GM18951 (cell line): ENCODE measurements around the gene XYLB.
"Not testable (repeated sequence)": the region's sequence is repeated elsewhere in the genome, so short reads cannot be mapped to it uniquely, and the experiment has no call there.

Experiments used
- POLR2A ChIP-seq: IDR thresholded peaks from 4 replicates; pipeline ENCODE4 v1.6.1; 2011; ENCODE audit warnings: mild to moderate bottlenecking; ENCODE audit not compliant: insufficient read length, insufficient read depth; ENCODE audit errors: extremely low read depth
- in situ Hi-C: fragments of 300-500 bp; cut with MboI; formaldehyde crosslinking; loops from one replicate; pipeline ENCODE4 v1.12.0; 2022; ENCODE audit warnings: low sequenced_read_pairs, mixed read lengths, inconsistent platforms; ENCODE audit not compliant: unreplicated experiment

XYLB gene

DNA sequence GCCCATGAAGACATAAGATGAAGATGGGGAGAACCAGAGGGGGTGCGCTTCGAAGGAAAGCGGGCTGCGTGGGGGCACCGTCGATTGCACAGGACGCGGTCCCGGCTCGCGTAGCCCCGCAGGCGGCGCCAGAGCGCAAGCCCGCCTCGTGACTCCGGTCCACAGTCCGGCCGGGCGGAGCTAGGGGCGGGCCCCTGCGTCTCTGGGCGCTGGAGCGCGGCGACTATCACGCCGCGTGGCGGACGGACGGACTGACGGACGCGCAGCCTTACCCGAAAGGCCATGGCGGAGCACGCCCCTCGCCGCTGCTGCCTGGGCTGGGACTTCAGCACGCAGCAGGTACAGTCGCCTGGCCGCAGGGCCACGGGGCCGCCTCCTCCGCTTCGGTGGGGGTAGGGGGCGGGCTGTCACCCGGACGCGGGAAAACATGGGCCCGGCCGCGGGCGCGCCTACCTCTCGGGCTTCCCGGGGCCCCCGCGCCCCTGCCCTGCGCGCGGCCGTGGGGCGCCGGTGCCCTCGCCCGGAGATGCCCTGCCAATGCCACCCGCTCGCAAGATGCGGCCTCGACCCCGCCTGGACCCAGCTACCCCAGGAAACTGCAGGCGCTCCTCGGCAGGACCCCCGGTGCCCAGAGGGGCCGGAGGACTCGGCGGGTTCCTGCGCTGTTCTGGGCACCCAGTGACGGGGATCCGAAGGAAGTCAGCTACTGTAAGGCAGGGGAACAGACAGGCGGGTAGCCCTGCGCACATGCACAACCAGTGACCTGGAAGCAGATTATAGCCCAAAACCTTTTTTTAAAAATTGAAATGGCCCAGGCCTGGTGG, at the start of gene XYLB:
Gene XYLB, plus strand, starts transcription at position 199 of the 824 bp plus-strand sequence. Its CDS starts 84 bp downstream, at position 283.
- TF ChIP-seq POLR2A = peak; percentile 63
- in situ Hi-C loops = no loop called here

DNA sequence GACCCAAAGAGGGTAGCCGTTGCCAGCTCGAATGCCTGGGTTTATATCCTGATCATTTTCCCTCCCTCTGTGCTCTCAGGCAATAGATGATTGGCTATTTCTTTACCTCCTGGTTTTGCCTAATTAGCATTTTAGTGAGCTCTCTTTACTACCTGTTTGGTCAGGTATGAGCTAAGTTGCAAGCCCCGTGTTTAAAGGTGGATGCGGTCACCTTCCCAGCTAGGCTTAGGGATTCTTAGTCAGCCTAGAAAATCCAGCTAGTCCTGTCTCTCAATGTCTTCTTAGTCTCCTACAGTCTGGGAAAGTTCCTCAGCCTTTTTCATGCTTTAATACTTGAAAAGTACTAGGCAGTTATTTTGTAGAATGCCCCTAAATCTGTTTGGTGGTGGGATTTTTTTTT, 49.5 kb upstream of the XYLB start:
- in situ Hi-C loops = not testable (repeated sequence)

DNA sequence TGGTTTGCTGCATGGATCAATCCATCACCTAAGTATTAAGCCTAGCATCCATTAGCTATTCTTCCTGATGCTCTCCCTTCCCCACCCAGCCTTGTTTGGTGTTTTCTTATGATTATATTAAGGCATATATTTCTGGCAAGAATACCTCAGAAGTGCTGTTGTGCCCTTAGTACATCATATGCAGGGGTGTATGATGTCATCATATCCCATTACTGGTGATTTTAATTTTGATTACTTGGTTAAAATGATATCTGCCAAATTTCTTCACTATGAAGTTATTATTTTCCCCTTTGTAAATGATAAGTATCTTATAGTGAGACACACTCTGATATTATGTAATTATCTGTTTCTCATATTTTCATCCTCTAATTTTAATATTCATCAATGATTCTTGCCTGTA, 49.0 kb upstream of the XYLB start:
- in situ Hi-C loops = no loop called here
- TF ChIP-seq POLR2A = no peak

DNA sequence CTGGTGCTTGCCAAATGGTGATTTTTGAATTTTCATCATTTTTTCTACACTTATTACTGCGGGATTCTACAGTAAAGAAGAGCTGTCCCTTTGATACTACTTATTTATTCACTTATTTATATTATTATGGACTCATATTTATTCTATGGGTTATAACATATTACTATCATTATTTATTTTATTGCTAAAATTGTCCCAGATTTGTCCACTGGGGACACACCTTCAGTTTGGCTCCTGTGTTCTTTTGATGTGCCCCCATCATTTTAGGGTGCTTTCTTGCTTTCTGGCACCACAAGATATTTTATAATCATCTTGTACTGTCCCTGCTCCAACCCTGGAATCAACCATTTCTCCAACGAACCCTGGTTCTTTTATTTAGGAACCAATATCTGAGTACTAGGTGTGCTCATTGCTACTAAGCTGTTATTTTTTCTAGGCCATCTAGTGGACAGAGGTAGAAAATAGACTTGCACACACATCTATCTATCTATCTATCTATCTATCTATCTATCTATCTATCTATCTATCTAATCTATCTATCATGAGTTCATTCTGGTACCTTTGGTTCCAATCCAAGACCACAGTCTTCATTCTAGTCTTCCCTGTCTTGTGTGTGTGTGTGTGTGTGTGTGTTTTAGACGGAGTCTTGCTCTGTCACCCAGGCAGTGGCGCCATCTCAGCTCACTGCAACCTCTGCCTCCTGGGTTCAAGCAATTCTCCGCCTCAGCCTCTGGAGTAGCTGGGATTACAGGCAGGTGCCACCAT, 48.5 kb upstream of the XYLB start:
- in situ Hi-C loops = no loop called here
- no peak for TF ChIP-seq POLR2A

DNA sequence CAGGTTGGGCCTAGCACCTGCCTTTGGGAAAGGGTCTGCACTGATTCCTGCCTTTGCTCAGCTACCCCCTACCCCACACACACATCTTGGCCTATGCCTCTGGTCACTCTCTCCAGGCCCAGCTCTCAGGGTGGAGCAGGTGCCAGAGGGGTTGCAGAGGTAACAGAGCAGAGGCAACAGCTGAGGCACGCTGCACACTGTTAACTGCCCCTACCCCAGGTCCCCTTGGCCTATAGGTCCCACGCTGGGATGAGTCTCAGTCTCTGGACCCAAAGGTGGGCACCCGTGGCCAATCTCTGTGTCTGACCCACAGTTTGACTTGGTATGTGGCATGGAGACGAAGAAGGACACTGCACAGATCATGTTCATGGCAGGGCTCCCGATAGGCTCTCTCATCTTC, 39.6 kb upstream of the XYLB start:
- in situ Hi-C loops = no loop called here
- TF ChIP-seq POLR2A = no peak

DNA sequence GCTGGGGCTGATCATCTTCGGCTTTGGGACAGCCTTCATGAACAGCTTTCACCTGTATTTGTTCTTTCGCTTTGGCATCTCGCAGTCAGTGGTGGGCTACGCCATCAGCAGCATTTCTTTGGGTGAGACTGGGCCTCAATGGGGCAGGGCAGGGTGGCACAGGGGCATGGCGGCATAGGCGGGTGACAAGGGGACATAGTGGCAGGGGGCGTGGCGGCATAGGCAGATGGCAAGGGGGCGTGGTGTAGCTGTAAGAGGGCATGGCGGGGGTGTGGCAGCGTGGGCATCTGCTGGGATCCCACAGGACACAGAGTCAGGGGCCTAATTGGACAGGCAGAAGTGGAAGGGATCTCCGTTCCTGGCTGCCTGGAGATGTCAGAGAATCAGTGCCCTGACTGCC, 39.0 kb upstream of the XYLB start:
- in situ Hi-C loops = no loop called here
- TF ChIP-seq POLR2A = no peak

DNA sequence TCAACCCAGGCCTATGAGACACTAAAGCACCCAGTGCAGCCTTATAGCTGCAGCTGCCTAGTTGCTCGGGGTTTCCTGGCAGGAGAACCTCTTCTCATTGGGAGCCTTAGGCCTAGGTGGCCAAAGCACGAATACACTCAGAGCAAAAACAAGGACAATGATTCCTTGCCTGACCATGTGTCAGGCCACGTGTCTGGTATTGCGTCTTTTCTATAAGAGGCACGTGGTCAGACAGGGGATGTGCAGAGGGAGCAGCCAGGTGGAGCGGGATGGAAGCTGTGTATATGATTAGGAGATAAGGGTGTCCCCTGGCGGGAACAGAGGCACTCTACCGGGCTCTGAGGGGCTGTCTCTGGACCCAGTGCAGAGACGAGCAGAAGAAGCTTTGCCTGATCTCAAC, 38.1 kb upstream of the XYLB start:
- in situ Hi-C loops = no loop called here
- TF ChIP-seq POLR2A = no peak

DNA sequence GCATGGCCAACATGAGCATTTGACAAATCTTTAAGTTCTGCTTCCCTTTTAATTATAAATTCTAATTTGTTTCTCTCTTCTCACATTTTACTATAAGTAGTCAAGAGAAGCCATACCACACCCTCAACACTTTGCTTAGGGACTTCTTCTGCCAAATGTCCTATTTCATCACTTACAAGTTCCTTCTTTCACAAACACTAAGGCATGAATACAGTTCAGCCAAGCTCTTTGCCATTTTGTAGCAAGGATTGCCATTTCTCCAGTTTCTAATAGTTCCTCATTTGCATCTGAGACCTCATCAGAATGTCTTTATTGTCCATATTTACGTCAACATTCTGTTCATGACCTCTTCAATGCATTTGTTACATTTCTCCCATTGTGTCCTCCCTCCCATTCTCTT, 35.1 kb upstream of the XYLB start:
- TF ChIP-seq POLR2A = no peak
- in situ Hi-C loops = no loop called here

DNA sequence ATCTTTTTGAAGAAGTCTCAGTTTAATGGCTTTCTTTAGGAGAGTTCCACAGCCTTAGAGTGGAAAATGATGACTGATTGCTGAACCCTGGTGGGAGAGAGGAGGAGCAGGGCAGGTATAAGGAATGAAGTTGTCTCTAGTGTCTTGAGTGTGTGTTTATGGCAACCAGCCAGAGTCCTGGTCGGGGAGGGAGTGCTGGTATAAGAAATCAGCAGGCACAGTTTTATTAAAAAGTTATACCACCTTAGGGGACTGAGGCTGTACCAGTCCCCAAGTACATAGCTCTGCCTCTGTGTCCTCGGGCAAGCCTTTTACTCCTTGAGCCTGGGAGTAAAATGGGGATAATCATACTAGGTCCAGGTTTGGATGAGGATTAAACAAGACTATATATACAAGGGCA, 34.6 kb upstream of the XYLB start:
- in situ Hi-C loops = no loop called here

DNA sequence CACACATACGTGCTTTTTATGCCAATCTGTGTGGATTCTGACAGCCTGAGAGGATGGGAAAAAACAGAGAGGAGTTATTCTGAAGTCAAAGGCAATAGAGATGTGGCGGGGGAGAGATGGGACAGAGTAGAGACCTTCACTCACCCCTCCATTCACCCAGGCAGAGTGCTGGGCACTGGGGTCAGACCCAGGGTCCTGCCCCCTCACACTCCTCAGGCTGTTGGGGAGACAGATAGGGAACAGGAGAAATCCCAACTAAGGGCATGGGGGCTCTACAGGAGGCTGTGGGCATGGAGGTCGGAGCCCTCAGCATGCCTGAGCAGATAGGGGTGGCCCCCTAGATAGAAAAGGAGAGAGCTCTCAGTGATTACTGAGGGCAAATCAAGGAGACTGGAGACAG, 34.2 kb upstream of the XYLB start:
- in situ Hi-C loops = no loop called here
- no peak for TF ChIP-seq POLR2A

More for the DNA sequence above, 34.6 kb upstream of the XYLB start:
- TF ChIP-seq POLR2A = no peak

DNA sequence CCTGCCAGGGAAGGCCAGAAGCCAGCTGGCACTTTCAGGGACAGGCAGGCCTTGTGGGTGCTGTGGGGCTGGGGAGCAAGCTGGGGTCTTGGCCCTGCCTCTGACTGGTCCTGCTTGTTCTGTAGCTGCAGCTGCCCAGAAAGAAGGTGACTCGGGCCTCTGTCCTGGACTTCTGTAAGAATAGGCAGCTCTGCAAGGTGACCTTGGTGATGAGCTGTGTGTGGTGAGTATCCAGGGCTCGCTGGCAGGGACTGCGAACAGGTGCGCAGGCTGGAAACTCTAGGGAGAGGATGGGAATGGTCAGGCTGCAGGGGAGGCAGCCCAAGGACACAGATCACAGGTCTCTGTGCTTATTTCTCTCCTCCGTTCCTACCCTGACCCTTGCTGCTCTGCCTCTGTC, 33.3 kb upstream of the XYLB start:
- in situ Hi-C loops = no loop called here
- no peak for TF ChIP-seq POLR2A

DNA sequence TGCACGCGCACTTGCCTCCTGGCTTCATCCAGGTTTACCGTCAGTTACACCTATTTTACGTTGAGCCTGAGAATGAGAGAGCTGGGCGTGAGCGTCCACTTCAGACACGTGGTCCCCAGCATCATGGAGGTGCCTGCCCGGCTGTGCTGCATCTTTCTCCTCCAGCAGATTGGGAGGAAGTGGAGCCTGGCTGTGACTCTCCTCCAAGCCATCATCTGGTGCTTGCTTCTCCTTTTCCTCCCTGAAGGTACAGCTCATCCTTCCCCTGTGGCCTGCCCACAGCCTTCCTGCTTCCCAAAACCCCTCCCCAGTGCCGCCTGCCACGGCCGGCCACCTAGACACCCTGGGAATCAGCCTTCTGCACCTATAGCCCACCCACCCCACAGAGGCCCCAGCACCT, 32.9 kb upstream of the XYLB start:
- TF ChIP-seq POLR2A = no peak
- in situ Hi-C loops = no loop called here

DNA sequence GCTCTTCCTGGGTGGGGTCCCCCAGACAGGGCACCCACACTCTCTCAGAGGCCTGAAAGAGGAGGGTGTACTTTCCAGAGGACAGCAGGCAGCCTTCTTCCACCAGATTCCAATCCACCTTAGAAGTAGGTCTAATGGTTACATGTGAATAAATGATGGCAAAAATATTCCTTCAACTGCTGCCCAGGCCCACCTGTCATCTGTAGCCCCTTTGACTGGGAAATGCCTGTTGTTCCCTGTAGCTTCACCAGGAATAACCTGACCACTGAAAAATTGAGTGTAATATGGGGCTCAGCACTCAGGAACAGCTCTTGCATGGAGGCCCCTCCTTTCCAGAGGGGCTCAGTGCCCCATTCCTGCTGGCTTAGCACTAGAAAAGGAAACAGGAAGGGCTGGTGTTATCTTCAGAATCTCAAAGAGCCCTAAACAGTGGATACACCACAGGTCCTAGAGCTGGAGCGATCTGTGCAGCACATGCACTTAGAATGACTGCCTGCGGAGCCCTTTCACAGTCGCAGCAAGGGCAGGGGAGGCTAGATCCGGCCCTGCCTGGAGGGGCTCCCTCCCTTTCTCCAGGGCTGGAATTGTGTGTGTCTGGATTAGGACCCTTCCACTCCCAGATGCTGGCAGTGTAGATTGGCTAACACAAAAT, 32.3 kb upstream of the XYLB start:
- no peak for TF ChIP-seq POLR2A
- in situ Hi-C loops = no loop called here
